Measurements from ENCODE around the gene SLC19A2.
A peak's percentile ranks its signal among the peaks of the same experiment; 100 is the strongest.
"Not testable (repeated sequence)": the region's sequence is repeated elsewhere in the genome, so short reads cannot be mapped to it uniquely, and the experiment has no call there.

Gene SLC19A2

GRCh38 chr1:169485431-169486280 lies at the start of gene SLC19A2:
Gene SLC19A2, minus strand, starts transcription at chr1:169485944. Its CDS starts 178 bp downstream, at chr1:169485766.
- DNase-seq (ENCODE audit: low read depth), result peak; percentile 99
- peak within 1 kb of the TSS; percentile 77 for H3K4me3 ChIP-seq (ENCODE audit: low read depth, low read length)

- DNase-seq (ENCODE audit: low read depth), result no peak
- no peak overlapping the region for H3K4me3 ChIP-seq (ENCODE audit: low read depth, low read length)
These were observed 48.9 kb upstream of the SLC19A2 start for GRCh38 chr1:169534653-169535052.

- not testable (repeated sequence) for H3K4me3 ChIP-seq (ENCODE audit: low read depth, low read length); DNase-seq (ENCODE audit: low read depth)
These were observed 47.9 kb upstream of the SLC19A2 start for GRCh38 chr1:169533528-169534190.

GRCh38 chr1:169530448-169530847 lies 44.7 kb upstream of the SLC19A2 start:
- no peak for DNase-seq (ENCODE audit: low read depth)
- no peak overlapping the region for H3K4me3 ChIP-seq (ENCODE audit: low read depth, low read length)

- no peak overlapping the region for H3K4me3 ChIP-seq (ENCODE audit: low read depth, low read length)
These were observed 43.4 kb upstream of the SLC19A2 start for GRCh38 chr1:169529068-169529642.

GRCh38 chr1:169528215-169529067 lies 42.7 kb upstream of the SLC19A2 start:
- DNase-seq (ENCODE audit: low read depth), result no peak
- no peak overlapping the region for H3K4me3 ChIP-seq (ENCODE audit: low read depth, low read length)

More at GRCh38 chr1:169529068-169529642, 43.4 kb upstream of the SLC19A2 start:
- no peak for DNase-seq (ENCODE audit: low read depth)

GRCh38 chr1:169527451-169528214 lies 41.9 kb upstream of the SLC19A2 start:
- DNase-seq (ENCODE audit: low read depth), result peak; percentile 89
- no peak overlapping the region for H3K4me3 ChIP-seq (ENCODE audit: low read depth, low read length)

GRCh38 chr1:169527001-169527400 lies 41.3 kb upstream of the SLC19A2 start:
- DNase-seq (ENCODE audit: low read depth), result no peak
- H3K4me3 ChIP-seq (ENCODE audit: low read depth, low read length), result no peak overlapping the region

- no peak for DNase-seq (ENCODE audit: low read depth)
- H3K4me3 ChIP-seq (ENCODE audit: low read depth, low read length), result no peak overlapping the region
These were observed 40.5 kb upstream of the SLC19A2 start for GRCh38 chr1:169526120-169526832.

GRCh38 chr1:169525391-169525790 lies 39.6 kb upstream of the SLC19A2 start:
- no peak for DNase-seq (ENCODE audit: low read depth)
- no peak overlapping the region for H3K4me3 ChIP-seq (ENCODE audit: low read depth, low read length)

- H3K4me3 ChIP-seq (ENCODE audit: low read depth, low read length), result no peak overlapping the region
- DNase-seq (ENCODE audit: low read depth), result no peak
These were observed 38.2 kb upstream of the SLC19A2 start for GRCh38 chr1:169523904-169524303.

- no peak overlapping the region for H3K4me3 ChIP-seq (ENCODE audit: low read depth, low read length)
- DNase-seq (ENCODE audit: low read depth), result no peak
These were observed 35.5 kb upstream of the SLC19A2 start for GRCh38 chr1:169521226-169521625.

GRCh38 chr1:169517558-169518186 lies 31.9 kb upstream of the SLC19A2 start:
- H3K4me3 ChIP-seq (ENCODE audit: low read depth, low read length), result no peak overlapping the region
- DNase-seq (ENCODE audit: low read depth), result no peak

GRCh38 chr1:169515641-169516040 lies 29.9 kb upstream of the SLC19A2 start:
- no peak overlapping the region for H3K4me3 ChIP-seq (ENCODE audit: low read depth, low read length)
- no peak for DNase-seq (ENCODE audit: low read depth)

GRCh38 chr1:169514566-169515270 lies 29.0 kb upstream of the SLC19A2 start:
- no peak overlapping the region for H3K4me3 ChIP-seq (ENCODE audit: low read depth, low read length)
- no peak for DNase-seq (ENCODE audit: low read depth)

- peak; percentile 83 for DNase-seq (ENCODE audit: low read depth)
- H3K4me3 ChIP-seq (ENCODE audit: low read depth, low read length), result no peak overlapping the region
These were observed 27.5 kb upstream of the SLC19A2 start for GRCh38 chr1:169513208-169513607.

- H3K4me3 ChIP-seq (ENCODE audit: low read depth, low read length), result no peak overlapping the region
- DNase-seq (ENCODE audit: low read depth), result peak; percentile 83
These were observed 25.7 kb upstream of the SLC19A2 start for GRCh38 chr1:169511316-169512005.
